ENCODE measurements around the gene PHLDB2.

Gene PHLDB2

GRCh38 chr3:112020674-112021085 lies 161.6 kb downstream of the PHLDB2 start:
- Histone ChIP-seq H3K4me3 (ENCODE audit: low read depth, low read length) (no peak overlapping the region), H3K4me1 (ENCODE audit: control insufficient read depth, insufficient read depth, low read length) (no peaks in the 10 kb centered on the region), H3K9me3 (ENCODE audit: control insufficient read depth, insufficient read depth, low read length) (no peaks in the 10 kb centered on the region), H3K36me3 (ENCODE audit: control insufficient read depth, insufficient read depth, low read length) (no peaks in the 10 kb centered on the region), H3K9ac (ENCODE audit: low read depth, low read length) (no peak overlapping the region), H3K27me3 (ENCODE audit: control insufficient read depth, insufficient read depth, low read length) (no peaks in the 10 kb centered on the region), H3K27ac (ENCODE audit: low read depth, low read length) (no peak overlapping the region)

Data from HUES48 (cell line).